Stimulated activated CD4-positive, alpha-beta T cell treated with anti-CD3 and anti-CD28 coated beads, Interleukin-1b, Interleukin-23, amount 100 ng/mL, for 24 hours (primary cell): Measurements from ENCODE around the gene ARMC9.
"Not testable (repeated sequence)": the region's sequence is repeated elsewhere in the genome, so short reads cannot be mapped to it uniquely, and the experiment has no call there.

Experiments
- DNase-seq, 4 experiments: peaks; one replicate each; pipeline ENCODE4 v3.0.0-alpha.2; 2020; ENCODE audit warnings: low read depth in 4 of 4, low spot score in 1 of 4

ARMC9 gene

GRCh38 chr2:231277962-231278361 is 79.5 kb downstream of the ARMC9 start:
- no peak for DNase-seq

- no peak for DNase-seq
These were observed 80.4 kb downstream of the ARMC9 start for GRCh38 chr2:231278868-231279267.

- DNase-seq, result no peak
These were observed 82.4 kb downstream of the ARMC9 start for GRCh38 chr2:231280846-231281245.

GRCh38 chr2:231284296-231284695 is 85.9 kb downstream of the ARMC9 start:
- DNase-seq, result no peak

GRCh38 chr2:231286964-231287363 is 88.5 kb downstream of the ARMC9 start:
- DNase-seq, result no peak

- no peak for DNase-seq
These were observed 89.3 kb downstream of the ARMC9 start for GRCh38 chr2:231287696-231288095.

- DNase-seq, result no peak
These were observed 90.2 kb downstream of the ARMC9 start for GRCh38 chr2:231288590-231288989.

- no peak for DNase-seq
These were observed 92.0 kb downstream of the ARMC9 start for GRCh38 chr2:231290321-231291015.

GRCh38 chr2:231292472-231293134 is 94.2 kb downstream of the ARMC9 start:
- no peak for DNase-seq

GRCh38 chr2:231293163-231293562 is 94.7 kb downstream of the ARMC9 start:
- DNase-seq, result no peak

GRCh38 chr2:231294116-231294515 is 95.7 kb downstream of the ARMC9 start:
- no peak for DNase-seq

- DNase-seq, result no peak
These were observed 96.3 kb downstream of the ARMC9 start for GRCh38 chr2:231294571-231295362.

GRCh38 chr2:231295363-231295655 is 96.9 kb downstream of the ARMC9 start:
- DNase-seq, result no peak

- no peak for DNase-seq
These were observed 98.1 kb downstream of the ARMC9 start for GRCh38 chr2:231296401-231296974.

- DNase-seq, result no peak
These were observed 98.9 kb downstream of the ARMC9 start for GRCh38 chr2:231297108-231297908.

- no peak for DNase-seq
These were observed 99.7 kb downstream of the ARMC9 start for GRCh38 chr2:231298091-231298490.

GRCh38 chr2:231299267-231299666 is 100.8 kb downstream of the ARMC9 start:
- DNase-seq, result no peak

- DNase-seq, result no peak
These were observed 101.7 kb downstream of the ARMC9 start for GRCh38 chr2:231300020-231300721.

- no peak for DNase-seq
These were observed 102.3 kb downstream of the ARMC9 start for GRCh38 chr2:231300722-231301076.

GRCh38 chr2:231304259-231304658 is 105.8 kb downstream of the ARMC9 start:
- not testable (repeated sequence) for DNase-seq

GRCh38 chr2:231305221-231305620 is 106.8 kb downstream of the ARMC9 start:
- DNase-seq, result no peak
